CD4-positive, alpha-beta T cell treated with Interleukin-1 beta for 1 hour (primary cell): ENCODE measurements around the gene SLC6A8.
A peak's percentile ranks its signal among the peaks of the same experiment; 100 is the strongest.

ENCODE experiments used
- DNase-seq, 2 donors: peaks; one replicate each; pipeline ENCODE4 v3.0.0-alpha.2; 2020 to 2022

Gene SLC6A8

DNA sequence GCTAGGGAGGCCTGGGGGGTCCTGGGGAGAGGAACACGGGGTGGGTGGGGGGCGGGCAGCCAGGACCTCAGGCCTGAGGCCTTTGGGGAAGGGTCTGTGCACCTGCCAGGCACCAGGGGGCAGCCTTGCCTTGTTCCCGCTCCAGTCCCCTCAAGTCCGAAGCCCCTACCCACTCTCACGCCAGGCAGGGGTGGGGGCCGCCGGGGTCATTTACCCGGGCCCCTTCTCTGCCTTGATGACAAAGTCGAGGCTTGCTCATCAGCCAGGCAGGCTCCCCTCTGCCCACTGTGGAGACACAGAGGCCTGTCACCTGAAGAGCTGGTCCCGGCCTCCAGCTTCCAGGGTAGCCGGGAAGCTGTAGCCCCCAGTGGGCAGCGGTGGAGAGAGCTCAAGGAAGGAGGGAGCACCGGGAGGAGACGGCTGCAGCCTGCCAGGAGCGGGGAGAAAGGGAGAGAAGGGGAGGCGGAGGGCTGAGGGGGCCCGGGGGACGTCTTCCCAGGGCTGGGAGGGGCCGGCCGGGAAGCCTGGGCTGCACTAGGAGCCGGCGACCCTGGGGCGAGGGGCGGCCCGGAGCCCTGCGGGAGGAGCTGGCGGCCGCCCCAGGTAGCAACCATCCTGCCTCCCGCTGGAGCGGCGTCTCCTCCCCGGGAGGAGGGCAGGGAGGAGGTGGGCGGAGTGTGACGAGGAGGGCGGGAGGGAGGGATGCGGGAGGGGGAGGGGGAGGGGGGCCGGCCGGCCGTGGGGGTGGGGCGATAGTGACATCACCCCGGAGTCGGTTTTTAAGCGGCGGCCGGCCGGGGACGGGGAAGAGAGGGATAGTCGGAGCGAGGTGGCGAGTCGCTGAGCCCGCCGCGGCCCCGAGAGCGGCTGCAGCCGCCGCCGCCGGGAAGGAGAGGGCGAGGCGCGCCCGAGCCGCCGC is at the start of gene SLC6A8:
Gene SLC6A8, plus strand, starts transcription at position 806 of the 919 bp plus-strand sequence. CDS start 649 bp downstream, outside the sequence.
- peak; percentile 52 to 53 for DNase-seq

DNA sequence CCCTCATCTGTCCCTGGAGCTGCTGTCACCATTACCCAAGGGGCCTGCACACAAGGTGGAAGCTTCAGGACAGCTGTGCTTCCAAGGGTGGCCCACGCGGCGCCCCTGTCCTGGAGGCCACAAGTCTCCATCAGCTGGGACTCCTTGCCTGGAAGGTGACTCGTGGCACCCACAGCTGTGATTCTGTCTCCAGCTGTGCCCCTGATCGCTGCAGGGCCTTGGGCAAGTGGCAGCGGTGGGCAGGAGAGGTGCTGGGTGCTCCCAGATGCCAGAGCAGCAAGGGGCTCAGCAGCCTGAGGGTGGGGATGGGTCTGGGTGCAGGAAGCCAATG is 49.7 kb upstream of the SLC6A8 start:
- DNase-seq = no peak

DNA sequence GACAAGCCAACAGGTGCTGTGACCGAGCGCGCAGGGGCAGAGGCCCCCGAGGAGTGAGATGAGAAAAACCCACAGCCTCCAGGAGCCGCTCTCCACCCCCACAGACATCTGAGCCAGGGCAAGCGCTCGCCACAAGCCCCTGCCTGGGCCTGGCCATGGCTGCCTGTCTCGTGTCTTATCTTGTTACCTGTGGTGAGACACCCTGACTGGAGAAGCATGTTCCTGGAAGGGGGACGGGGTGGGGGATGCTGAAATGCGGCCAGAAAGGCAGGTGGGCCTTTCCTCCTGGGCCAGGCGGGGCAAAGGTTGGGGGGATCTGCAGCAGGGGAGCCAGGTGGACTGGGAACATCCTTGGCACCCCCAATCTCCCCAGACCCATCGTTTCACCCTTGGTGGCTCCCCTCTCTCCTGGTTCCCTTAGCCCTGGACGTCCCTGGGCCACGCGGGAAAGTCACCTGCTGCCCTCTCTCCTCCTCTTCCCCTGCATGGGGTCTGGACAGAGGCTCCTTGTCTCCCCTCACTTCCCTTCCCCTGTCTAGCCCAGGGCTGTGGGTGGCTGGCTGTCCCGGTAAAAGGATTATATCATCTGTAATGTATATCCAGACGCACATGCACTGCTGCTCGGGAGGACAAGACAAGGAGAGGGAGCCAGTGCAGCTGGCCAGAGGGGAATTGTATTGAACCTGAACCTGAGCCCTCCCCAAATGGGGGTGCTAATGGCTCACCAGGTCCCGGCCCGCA is 49.1 kb upstream of the SLC6A8 start:
- DNase-seq = no peak

DNA sequence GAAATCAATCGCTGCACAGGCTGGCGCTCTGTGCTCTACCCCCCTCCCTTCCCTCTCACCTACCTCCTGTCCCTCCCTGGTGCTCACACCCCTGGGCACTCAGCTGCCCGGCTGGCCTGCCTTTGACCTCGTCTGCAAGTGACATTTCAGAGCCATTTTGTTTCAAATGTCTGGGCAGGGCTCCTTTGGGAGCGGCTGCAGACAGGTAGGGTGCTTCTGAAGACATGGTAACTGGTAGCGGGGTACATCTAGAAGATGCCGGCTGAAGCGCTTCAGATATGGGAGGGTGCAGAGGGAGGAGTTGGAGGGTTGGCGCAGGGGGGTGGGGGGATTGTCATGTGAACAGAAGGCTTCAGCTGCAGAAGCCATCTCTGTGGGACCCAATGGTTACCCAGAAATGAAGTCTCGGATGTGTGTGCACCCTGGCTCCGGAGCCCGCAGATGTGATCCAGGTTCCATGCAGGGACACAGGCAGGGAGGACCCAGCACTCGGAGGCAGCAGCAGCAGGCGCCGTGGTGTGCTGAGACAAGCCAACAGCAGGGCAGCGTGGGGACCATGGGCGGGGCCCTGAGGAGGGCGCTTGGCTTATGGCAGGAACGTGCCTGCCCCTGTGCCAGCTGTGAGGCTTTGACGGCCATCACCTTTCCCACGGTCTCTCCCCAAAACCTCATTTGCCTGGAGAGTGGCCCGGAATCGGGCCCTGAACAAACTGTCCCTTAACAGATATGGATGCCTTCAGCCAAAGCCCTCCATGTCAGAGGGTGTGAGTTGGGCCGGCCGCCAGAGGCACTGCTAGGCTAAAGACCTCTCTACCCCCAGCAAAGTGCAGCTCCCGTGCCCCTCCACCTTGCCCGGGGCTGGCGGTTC is 48.3 kb upstream of the SLC6A8 start:
- DNase-seq = no peak

DNA sequence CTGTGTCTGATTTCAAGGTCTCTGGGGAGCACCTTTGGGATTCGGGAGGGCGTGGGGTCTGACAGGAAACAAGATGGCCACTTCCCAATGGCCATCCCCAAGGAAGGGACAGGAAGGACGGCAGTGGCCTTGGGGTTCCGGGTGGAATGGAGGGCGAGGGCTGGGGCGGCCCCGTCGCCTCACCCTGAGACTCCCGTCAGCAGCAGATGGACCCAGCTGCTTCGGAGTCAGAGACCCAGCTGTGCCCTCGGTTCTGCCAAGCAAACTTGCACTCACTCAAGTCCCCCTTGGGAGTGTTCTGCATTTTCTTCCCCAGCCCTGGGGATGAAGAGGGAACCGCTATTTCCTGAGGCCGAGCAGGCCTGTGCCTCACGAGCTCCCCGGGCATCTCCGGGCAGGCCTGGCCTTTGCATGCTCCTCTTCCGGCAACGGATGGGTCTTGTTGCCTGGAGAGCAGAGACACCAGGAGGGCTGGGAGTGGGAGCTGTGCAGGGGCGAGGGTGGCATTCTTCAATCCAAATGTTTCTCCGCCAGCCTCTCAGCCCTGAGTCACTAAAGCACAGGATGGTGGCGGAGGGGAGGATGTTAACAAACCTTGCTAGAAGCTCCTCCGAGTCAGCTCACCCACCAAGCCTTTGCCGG is 47.6 kb upstream of the SLC6A8 start:
- DNase-seq = no peak

DNA sequence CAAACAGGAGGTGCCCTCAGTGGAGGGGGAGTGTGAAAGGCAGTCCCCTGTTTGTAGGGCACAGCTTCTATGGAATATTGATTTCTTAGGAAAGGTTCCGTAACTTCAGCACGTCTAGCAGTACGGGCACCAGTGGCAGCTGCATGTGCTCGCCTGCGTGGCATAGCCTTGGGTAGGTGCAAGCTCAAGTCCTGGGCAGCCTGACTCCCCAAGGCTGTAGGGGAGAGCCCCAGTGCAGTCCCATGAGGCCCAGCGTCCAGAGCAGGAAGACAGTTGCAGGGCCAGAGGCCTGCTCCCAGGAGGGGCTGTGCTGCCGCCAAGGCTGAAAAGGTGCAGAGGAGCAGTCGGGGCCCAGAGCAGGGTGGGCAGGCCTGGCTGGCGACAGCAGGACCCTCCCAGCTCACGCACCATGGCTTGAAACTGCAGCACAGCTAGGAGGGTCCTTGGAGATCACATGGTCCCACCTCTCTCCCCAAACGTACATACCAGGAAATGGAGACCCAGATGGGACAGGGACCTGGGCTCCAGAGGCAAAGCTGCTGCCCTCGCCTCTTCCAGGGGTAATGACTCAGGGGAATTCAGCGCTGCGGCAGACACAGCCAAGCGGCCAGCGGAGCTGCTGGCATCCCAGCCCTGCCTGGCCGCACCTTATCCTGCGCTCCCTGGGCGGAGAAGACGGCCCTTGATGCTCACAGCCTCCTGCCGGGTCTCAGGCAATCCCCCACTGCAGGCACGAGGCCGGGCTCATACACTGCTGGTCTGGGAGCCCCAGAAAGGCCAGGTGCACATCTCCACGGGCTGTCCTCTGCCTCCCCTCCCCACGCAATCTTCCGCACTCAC is 46.8 kb upstream of the SLC6A8 start:
- DNase-seq = no peak

DNA sequence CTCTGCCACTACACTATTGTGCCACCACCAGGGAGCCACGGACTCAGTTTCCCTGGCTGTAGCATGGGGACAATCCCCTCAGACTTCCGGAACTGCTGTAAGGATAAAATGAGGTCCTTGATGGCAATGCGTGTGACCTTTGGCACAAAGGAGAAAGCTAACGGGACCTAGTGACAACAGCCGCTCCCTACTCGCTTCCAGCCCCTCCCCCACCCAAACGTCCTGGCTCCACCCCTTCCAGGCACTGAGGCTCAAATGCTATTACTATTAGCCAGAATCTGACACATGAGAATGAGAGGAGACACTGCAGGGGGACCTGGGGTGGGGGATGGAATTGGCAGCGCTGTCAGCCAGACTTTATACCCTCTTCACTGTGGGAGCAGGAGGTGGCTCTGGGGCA is 46.1 kb upstream of the SLC6A8 start:
- no peak for DNase-seq

DNA sequence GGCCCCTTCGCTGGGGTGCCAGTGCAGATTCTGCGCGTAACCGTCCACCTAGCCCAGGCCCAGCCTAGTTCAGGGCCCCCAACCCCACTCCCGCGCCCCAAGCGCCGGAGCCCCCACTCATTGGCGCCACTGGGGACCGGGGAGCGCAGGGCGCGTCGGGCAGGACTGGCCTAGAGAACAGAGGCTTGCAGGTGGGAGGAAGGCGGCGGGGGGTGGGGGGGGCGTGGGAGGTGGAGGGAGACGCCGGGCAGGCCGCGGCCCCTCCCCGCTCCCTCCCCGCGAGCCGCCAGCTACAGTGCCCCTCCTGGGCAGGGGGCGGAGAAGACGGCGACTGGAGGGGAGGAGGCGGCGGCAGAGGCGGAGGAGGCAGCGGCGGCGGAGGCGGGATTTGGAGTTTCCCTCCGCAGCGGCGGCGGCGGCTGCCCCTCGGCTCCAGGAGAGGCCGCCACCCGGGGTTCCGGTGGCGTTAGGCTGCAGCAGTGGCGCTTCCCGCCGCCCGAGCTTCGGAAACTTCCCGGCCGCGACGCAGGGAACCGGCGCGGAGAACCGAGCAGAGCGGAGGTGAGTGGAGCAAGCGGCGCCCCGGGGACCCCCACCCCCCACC is 45.6 kb upstream of the SLC6A8 start:
- DNase-seq = peak in 1 of 2 donors; percentile 1

DNA sequence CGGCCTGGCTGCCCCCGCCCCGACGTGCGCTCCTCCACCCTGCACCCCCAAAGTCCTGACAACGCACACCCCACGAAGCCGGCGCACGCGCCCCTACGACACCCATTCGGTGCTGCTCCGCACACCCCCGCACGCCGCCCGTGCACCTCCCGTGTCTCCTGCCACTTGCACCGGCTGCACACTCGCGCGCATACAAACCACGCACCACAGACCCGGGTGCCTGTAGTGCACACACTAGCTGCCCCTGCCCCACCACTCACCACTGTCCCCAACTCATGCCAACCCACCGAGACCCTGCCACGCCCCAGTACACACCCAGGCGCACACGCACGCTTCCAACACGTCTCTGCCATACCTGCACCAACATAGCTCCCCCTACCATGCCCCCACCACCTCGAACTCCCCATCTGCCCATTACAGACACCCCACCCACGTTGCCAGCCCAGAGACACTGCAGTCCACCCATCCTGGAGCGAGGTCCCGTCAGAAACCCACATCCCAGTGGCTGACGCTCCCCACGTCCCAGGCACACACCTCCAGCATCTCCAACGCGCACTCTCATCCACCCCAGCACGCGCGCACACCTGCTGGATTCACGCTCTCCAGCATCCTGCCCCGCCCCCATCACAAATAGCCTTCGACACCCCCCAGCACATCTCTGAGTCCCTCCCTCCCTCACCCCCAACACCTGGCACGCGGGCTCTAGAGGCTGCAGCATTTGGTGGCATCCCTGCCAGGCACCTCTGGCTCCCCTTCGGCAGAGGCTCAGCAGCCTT is 44.9 kb upstream of the SLC6A8 start:
- no peak for DNase-seq

DNA sequence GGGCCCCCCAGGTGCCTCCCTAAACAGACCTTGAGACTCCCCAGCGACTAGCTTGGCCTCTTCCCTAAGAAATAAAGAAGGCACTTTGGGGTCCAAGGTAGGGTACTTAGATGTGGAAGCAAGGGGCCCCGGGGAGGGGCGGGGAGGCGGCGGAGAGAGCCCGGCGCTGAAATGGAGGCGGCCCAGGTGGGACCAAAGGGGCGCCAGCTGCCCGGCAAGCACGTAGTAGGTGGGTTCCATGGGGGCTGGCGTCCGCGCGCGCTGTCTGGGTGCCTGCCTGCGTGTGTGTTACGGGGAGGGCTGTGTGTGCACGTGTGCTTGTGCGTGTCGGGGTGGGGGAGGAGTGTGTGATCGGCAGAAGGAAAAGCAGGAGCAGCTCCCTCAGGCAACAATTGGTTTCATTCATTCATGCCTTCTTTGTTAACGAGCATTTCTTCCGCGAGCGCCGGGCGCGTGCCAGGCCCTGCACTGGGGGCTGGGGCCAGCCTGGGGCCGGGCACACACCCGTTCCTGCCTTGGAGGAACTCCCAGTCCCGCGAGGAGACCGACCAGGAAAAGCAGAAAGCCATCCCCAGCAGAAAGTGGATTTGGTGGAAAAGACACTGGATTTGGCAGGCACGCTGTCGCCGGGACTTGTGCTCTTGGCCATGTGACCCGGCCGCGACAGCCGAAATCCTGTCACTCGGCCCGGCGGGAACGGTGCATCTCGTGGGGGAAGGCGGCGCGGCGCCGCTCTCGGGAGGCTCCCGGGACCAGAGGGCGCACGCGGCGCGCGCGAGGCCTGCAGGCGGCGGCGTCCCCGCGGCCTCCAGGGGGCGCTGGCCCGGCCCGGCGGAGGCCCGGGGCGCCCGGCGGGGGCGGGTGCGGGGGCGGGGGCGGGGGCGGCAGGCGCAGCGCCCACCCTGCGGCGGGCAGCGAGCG is 44.0 kb upstream of the SLC6A8 start:
- DNase-seq = no peak

DNA sequence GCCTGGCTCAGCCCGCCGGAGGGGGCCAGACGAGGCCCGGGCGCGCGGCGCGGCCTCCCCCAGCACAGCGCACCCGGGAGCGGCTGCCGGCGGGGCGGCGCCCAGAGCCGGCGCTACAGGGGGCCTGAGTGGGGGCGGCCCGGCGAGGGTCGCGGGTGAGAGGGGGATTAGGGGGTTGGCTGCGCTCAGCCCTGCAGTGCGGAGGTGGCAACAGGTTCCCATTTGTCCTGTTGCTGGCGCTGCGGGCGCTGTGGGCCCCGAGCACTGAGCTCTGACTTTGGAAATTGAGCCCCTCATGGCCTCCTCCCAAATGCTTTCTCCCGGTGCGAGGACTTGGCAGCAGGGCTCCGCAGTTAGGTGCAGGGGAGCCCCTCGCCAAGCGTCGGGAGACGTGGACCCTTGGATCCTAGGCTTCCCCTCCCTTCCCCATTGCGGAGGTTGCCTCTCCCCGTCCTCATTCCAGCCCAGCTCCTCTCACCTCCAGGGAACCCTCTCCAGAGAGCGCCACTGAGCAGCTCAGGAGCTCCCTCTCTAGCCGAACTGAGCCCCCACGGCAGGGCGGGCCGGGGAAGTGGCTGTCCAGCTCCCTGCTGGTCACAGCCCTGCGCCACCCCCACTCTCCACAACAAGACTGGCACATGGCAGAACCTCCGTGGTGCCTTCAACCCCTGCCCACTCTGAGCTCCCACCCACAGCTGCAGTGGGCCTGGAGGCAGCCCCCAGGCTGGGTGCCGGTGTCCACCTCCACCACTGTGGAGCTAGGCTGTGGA is 43.2 kb upstream of the SLC6A8 start:
- no peak for DNase-seq

DNA sequence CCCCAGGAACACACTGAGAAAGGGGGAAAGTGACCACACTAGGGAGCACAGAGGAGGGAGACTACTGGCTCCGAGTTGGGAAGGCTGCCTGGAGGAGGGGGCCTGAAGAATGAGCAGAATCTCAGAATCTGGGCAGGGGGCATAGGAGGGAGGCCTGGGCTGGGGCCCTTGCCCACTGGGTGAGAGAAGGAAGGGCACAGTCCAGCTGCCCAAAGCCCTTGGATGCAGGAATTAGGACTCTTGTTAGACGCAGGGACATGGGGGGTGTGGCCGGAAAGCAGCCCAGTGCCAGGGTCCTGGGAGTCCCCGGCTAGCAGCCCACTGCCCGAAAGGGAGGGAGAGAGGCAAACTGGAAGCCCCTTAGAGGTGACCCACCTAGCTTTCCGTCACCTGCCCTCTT is 42.6 kb upstream of the SLC6A8 start:
- no peak for DNase-seq

DNA sequence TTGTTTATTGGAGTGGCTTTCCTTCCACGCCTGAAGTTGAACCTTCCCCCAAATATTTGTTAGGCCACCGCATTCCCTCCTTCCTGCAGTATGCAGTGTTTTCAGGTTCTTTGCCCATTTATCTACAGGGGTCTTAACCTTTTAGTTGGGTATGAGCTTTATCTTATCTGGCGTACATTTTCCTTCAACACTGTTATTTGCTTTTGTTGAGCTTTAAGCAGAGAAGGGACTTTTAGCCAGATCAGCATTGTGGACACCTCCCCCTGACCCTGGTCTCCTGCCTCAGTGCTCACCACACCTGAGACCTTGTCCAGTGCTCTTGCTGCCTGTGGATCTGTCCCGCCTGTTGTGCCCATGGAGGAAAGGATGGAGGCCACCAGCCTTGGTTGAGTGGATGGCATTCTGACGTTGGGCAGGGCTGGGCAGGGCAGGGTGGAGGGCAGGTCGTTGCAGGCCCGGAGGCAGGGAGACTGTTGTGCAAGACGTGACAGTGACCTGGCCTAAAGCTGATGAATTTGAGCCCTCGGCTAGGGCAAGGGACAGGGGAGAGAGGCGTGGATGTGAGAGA is 41.7 kb upstream of the SLC6A8 start:
- no peak for DNase-seq

DNA sequence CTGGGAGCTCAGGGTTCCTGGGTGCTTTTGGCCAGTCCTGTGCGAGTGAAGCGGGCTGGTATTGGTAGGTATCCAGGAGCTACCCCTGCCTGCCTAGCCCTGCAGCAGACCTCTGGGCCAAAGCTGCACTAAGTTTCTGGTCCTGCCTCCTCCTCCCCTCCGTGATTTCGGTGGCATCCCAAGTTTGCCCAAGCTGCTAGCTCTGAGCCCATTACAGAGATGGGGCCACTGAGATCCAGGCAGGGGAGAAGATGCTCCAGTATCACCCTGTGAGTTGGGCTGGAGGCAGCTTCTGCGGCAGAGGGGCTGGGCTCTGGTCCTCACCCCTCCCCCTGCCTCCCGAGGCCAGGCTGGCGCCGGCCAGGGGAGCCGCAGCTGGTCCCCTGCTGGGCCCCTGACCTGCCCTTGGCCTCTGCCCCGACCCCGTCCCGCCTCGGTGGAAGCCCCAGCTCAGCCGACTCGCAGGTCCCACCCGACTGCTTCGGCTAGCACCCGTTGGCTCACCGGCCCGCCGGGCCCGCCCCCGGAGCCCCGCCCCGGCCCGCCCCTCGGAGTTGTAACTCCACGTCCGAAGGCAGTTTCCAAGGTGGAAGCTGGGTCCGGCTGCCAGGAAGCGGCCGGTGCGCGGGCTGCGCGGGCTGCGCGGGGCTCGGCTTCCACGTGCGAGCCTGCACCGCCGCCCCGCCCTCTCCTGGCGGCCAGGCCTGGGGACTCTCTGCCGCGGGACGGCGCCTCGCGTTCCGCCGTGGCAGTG is 40.9 kb upstream of the SLC6A8 start, which contains the start of gene DUSP9:
Gene DUSP9, plus strand, starts transcription at position 584 of the 754 bp plus-strand sequence. CDS start 751 bp downstream, outside the sequence.
- no peak for DNase-seq

DNA sequence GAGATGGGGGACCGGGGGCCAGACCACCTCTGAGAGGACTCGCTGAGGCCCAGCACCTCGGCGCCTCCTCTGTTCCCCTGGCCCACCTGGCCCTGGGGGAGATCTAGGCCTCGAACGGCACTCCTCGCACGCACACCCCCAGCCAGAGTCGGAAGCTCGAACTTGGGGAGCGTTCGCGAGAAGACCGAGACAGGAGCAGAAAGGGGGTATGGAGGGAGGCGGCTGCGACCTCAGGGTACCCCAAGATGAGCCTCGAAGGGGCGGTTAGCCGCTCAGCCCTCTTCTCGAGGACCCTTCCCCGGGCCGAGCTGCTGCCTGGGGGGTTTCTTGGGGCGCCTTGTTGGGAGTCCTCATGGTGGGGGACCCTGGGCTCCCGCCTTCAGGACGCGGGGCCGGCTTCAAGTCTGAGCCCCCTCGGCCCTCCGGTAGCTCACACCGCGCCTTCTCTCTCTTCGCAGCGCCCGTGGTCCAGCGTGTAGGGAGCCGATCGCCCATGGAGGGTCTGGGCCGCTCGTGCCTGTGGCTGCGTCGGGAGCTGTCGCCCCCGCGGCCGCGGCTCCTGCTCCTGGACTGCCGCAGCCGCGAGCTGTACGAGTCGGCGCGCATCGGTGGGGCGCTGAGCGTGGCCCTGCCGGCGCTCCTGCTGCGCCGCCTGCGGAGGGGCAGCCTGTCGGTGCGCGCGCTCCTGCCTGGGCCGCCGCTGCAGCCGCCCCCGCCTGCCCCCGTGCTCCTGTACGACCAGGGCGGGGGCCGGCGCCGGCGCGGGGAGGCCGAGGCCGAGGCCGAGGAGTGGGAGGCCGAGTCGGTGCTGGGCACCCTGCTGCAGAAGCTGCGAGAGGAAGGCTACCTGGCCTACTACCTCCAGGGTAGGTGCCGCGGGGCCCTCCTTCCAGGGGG is 40.0 kb upstream of the SLC6A8 start:
- DNase-seq = no peak
